ES-I3 (cell line): ENCODE measurements around the gene NKIRAS1.
"Not testable (repeated sequence)": the region's sequence is repeated elsewhere in the genome, so short reads cannot be mapped to it uniquely, and the experiment has no call there.

Source experiments
- H3K36me3 ChIP-seq: 2 replicates; pipeline ENCODE4 v1.6.1; 2013; ENCODE audit warnings: mild to moderate bottlenecking, low read length, control low read depth, moderate library complexity; ENCODE audit not compliant: insufficient read depth
- H3K4me1 ChIP-seq: 2 replicates; pipeline ENCODE4 v1.6.1; 2013; ENCODE audit warnings: mild to moderate bottlenecking, control low read depth, low read length; ENCODE audit not compliant: insufficient read depth
- H3K9ac ChIP-seq: 2 replicates; pipeline ENCODE4 v1.6.1; 2013; ENCODE audit warnings: low read depth, mild to moderate bottlenecking, low read length, moderate library complexity
- H3K9me3 ChIP-seq: 2 replicates; pipeline ENCODE4 v1.6.1; 2013; ENCODE audit warnings: mild to moderate bottlenecking, low read length, moderate library complexity; ENCODE audit not compliant: control insufficient read depth, insufficient read depth

NKIRAS1 gene

DNA sequence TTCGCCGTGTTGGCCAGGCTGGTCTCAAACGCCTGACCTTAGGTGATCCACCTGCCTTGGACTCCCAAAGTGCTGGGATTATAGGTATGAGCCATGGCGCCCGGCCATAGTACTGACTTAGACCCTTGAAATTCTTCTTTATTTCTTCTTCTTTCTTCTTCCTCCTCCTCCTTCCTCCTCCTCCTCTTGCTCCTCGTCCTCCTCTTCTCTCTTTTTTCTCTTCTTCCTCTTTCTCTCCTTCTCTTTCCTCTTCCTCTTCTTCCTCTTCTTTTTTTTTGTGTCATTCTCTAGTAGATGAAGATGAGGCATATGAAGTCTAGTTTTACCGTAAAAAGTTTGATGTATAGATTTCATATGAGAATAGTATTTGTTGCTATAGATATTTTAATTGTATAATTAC, 9.5 kb upstream of the NKIRAS1 start:
- no peaks in the 10 kb centered on the region for H3K9me3 ChIP-seq
- H3K9ac ChIP-seq: no peak overlapping the region
- no peaks in the 10 kb centered on the region for H3K36me3 ChIP-seq
- 0 out of 2 replicates have a peak, but pooled peaks cover 5% of the 10 kb centered on the region for H3K4me1 ChIP-seq

DNA sequence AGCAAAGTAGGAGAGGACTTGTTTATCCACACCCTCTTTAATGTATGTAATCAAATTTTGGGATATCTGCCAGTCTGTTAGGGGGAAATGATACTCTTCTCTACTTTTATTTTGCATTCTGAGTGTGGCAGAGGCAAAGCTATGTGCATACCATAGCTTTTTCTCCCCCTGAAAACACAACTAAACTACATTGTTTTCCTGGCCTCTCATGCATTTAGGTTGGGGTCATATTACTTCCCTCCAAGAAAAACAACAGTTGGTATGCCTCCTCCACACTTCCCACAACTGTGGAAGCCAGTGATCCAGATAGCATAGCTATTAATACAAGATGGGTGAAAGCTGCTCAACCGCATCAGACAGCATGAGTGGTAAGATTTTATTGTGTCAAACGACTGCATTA, 7.0 kb upstream of the NKIRAS1 start:
- Histone ChIP-seq H3K36me3 (peaks cover 9% of the 10 kb centered on the region), H3K4me1 (0 out of 2 replicates have a peak, but pooled peaks cover 5% of the 10 kb centered on the region), H3K9me3 (no peaks in the 10 kb centered on the region), H3K9ac (no peak overlapping the region)

DNA sequence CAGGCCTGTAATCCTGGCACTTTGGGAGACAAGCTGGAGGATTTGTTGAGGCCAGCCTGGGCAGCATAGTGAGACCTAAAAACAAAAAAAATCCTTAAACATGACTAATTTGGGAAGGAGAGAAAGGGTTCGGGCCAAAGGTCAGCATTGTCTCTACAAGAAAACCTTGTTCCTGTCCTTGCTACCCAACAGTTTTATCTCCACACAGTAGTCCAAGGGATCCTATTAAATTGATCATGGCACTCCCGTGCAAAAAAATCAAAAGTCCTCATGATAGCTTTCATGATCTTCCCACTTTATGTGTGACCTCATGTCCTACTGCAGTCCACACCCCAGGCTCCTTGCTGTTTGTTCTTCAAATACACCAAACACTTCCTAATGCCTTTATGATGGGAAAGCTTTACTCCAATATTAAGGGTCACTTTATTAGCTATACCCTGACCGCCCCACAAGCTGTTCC, 4.3 kb upstream of the NKIRAS1 start:
- H3K9me3 ChIP-seq: no peaks in the 10 kb centered on the region
- H3K4me1 ChIP-seq: peaks cover 5% of the 10 kb centered on the region; the same call in 1 of the 2 replicates
- no peak overlapping the region for H3K9ac ChIP-seq
- peaks cover 22% of the 10 kb centered on the region for H3K36me3 ChIP-seq

DNA sequence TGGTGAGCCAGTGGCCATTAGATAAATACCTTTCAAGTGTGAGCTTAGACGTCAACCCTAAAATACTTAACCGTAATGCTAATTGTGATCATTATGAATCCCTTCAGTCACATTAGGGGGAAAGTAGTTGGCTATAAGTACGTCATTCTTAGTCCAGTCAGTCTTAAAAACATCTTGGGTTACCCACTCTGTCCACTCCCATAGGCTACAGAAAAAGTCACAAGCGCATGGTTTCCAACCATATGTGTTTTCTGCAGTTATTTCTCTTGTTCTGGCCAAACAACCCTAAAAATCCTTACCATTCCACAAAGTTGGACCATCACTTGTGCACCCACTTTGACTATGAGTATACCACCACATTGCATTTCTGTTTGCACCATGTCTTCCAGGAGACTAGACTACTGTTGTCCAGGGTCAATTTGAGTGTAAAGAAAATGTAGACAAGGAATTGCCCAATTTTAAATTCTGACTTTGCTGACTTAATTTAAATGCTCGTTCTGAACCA, 3.4 kb upstream of the NKIRAS1 start:
- Histone ChIP-seq H3K9ac (no peak overlapping the region), H3K36me3 (peaks cover 22% of the 10 kb centered on the region), H3K9me3 (no peaks in the 10 kb centered on the region), H3K4me1 (peaks cover 9% of the 10 kb centered on the region; the same call in 1 of the 2 replicates)

DNA sequence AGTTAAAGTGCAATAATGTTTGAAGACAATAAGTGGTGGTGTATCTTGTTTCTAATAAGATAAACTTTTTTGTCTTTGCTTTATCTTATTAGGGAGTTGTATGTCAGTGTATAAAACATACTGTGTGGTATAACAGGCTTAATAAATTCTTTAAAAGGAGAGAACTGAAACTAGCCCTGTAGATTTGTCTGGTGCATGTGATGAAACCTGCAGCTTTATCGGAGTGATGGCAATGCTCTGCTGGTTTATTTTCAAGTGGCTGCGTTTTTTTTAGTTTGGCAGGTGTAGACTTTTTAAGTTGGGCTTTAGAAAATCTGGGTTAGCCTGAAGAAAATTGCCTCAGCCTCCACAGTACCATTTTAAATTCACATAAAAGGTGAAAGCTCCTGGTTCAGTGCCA, 2.8 kb upstream of the NKIRAS1 start:
- peaks cover 12% of the 10 kb centered on the region for H3K4me1 ChIP-seq
- H3K9ac ChIP-seq: no peak overlapping the region
- H3K9me3 ChIP-seq: no peaks in the 10 kb centered on the region
- H3K36me3 ChIP-seq: peaks cover 22% of the 10 kb centered on the region

DNA sequence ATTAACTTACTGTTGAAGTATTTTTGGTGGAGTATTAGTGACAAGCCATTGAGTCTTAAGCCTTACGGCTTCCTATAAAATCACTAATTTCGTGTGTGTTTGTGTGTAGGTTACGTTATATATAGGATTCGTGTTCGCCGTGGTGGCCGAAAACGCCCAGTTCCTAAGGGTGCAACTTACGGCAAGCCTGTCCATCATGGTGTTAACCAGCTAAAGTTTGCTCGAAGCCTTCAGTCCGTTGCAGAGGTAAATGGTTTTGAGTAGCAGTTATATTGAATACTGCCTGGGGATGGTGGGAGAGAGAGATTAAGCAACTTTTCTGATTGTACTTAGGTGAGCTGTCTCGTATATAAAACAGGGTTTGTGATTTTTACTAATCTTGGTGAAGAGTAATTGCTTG, 1.5 kb upstream of the NKIRAS1 start:
- Histone ChIP-seq H3K36me3 (peaks cover 22% of the 10 kb centered on the region), H3K9ac (peak overlapping the region; percentile 85)
- not testable (repeated sequence) for H3K9me3 ChIP-seq, H3K4me1 ChIP-seq

DNA sequence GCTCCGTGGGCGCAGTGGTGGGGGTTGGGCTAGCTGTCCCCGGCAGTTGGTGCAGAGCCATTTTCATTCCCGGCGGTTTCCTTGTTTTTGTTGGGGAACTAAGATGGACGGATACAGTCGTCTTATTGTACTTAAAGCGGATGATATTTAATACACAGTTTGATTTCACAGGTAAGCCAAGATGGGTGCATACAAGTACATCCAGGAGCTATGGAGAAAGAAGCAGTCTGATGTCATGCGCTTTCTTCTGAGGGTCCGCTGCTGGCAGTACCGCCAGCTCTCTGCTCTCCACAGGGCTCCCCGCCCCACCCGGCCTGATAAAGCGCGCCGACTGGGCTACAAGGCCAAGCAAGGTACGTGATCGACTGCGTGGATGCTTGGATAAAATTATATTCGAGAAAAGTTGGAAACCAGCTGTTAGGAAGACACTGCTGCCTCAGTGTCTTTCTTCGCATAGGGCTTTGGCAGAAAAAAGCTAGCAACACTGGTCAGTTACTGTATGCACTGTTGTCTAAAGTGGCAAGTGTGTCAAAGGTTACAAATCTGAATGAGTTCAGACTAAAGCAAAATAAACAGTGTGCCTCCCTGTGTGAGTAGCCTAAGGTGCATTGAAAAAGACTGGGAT, 1.0 kb upstream of the NKIRAS1 start:
- H3K4me1 ChIP-seq, H3K9me3 ChIP-seq: not testable (repeated sequence)
- Histone ChIP-seq H3K9ac (peak overlapping the region; percentile 85), H3K36me3 (peaks cover 22% of the 10 kb centered on the region)

DNA sequence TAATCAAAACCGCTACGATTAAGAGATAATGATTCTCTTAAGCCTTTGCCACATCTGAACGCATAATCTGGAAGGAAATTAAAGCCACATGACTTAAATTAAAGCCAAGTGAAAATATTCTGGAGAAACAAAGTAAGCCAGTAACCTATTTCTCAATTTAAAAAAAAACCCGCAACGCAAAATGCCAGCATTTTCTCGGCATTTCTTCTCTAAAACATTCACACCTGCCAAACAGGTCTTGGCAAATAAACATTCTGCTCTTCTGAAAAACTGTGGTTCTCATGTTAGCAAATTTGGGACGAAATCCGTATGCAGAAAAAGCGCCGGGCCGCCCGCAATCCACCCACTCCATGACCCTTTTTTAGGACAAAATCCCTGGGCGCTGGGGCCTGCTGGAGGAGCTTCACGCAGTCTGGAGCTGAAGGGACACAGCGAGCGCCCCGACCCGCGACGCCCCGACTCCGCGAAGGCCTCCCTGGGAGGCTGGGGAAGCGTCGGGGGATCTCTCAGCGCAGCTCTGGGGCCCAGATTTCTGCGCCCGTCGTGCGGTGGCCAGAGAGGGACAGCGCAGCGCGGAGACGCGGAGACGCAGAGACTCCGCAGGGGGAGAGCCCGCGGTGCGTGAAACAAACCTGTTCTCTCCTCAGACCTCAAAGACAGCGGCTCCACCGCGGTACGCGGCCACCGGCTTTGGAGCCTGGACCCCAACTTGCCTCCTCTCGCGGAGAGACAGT, 471 bp downstream of the NKIRAS1 start:
- H3K4me1 ChIP-seq: peaks cover 7% of the 10 kb centered on the region
- peaks cover 22% of the 10 kb centered on the region for H3K36me3 ChIP-seq
- no peaks in the 10 kb centered on the region for H3K9me3 ChIP-seq

DNA sequence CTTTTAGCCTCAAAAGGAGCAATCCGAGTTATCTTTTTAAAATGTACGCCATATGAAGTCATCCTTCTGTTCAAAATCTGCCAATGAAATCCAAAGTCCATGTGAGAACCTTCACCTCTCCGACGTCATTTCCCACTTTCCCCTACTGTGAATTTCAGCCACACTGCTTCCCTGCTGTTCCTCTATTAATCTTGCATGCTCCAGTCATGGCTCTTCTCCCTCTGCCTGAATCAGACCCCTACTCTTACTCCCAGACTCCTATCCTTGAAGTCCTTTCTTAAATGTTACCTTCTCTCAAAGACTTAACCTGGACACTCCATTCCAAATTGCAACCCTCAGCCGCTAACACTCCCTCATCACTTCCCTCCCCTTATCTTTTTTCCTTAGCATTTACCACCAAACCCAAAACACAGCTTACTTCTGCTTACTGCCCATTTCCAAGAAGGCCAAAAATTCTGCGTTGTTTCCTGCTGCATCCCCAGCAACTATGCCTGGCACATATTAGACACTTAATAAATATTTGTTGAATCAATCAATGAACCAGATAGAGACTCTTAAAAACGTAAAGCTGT, 1.2 kb downstream of the NKIRAS1 start:
- no peaks in the 10 kb centered on the region for H3K9me3 ChIP-seq
- H3K9ac ChIP-seq: peak overlapping the region; percentile 85
- H3K36me3 ChIP-seq: peaks cover 22% of the 10 kb centered on the region
- peaks cover 7% of the 10 kb centered on the region for H3K4me1 ChIP-seq

More for the DNA sequence above, 471 bp downstream of the NKIRAS1 start:
- H3K9ac ChIP-seq: peak overlapping the region; percentile 85

DNA sequence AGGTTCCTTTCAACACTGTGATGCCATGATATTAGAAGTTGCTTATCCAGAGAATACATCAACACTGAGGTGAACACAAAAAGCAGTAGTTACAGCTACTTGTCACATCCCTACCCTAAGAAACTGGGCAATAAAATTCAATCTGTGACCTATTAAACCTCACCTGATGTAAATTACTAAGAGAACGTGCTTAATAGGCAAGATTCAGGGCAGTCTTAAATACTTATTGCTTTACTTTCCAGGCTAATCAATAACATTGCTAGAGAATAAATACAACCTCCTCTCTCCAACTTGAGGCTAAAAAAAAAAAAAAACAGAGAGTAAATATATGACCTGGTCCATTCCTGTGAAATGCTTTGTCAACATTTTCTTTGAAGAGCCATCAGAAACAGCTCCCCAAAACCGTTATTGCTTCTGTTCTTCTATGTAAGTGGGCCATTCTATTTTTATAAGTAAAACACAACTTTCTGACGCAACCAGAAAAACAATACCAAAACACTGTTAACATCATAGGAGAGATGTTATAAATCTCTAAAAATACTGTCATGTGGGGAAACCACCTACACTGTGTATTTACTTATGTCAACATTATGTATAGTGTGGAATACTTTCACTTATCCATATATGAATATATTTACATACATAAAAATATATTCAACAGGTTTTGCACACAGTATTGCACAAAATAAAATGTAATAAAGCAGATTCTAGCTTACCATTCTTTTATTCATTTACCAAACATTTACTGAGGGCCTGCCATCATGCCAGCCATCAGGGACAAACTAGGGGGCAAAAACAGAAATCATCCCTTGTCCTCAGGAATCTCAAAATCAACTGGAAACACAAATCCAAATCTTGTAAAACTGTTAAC, 2.7 kb downstream of the NKIRAS1 start:
- no peak overlapping the region for H3K9ac ChIP-seq
- H3K36me3 ChIP-seq: peaks cover 16% of the 10 kb centered on the region
- peaks cover 7% of the 10 kb centered on the region for H3K4me1 ChIP-seq
- H3K9me3 ChIP-seq: no peaks in the 10 kb centered on the region

DNA sequence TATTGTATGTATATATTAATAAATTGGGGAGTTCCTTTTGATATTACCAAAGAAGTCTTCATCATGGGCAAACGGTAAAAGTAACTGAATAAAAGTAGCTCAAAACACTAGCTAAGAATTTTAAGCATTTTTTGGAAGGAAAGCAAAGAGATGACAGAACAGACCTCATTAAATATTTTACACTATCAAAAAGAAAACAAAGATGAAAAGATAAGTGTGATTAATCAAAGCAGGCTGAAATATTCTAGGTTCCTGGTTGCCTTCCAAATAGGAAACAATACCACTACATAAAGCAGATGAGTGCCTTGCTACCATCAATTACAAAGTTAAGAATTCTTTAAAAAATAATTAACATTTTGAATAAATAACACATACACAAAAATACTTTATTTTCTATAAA, 3.6 kb downstream of the NKIRAS1 start:
- Histone ChIP-seq H3K9ac (no peak overlapping the region), H3K36me3 (peaks cover 10% of the 10 kb centered on the region), H3K9me3 (no peaks in the 10 kb centered on the region), H3K4me1 (peaks cover 7% of the 10 kb centered on the region)

DNA sequence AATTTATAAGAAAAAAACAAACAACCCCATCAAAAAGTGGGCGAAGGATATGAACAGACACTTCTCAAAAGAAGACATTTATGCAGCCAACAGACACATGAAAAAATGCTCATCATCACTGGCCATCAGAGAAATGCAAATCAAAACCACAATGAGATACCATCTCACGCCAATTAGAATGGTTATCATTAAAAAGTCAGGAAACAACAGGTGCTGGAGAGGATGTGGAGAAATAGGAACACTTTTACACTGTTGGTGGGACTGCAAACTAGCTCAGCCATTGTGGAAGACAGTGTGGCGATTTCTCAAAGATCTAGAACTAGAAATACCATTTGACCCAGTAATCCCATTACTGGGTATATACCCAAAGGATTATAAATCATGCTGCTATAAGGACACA, 4.5 kb downstream of the NKIRAS1 start:
- H3K4me1 ChIP-seq, H3K9ac ChIP-seq, H3K36me3 ChIP-seq, H3K9me3 ChIP-seq: not testable (repeated sequence)

DNA sequence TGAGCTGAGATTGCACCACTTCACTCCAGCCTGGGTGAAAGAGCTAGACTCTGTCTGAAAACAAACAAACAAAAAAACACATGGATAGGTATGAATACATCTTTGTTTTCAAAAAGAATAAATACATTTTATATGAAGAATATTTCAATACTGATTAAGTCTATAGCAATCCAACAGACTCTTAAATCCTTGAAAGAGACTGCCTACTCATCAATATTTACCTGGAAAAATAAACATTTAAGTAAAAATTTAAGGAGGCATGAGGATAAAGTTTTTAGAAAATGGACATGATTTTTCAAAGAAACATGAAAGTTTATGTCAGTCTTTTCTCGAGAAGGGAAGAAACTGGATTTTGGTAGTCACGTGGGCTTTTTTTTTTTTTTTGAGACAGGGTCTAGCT, 5.4 kb downstream of the NKIRAS1 start:
- H3K36me3 ChIP-seq: peaks cover 3% of the 10 kb centered on the region; the same call in 1 of the 2 replicates
- peaks cover 7% of the 10 kb centered on the region for H3K4me1 ChIP-seq
- no peak overlapping the region for H3K9ac ChIP-seq
- H3K9me3 ChIP-seq: no peaks in the 10 kb centered on the region

DNA sequence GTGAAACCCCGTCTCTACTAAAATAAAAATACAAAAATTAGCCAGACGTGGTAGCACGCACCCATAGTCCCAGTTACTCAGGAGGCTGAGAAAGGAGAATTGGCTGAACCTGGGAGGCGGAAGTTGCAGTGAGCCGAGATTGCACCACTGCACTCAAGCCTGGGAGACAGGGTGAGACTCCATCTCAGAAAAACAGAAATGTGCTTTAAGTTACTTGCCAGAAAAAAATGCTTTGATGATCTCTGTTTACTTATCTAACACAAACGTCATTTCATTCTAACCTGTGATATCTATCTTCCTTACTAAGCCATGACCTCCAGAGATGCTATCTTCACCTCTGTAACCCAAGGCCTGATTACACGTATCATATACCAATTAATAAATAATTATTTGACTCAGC, 7.4 kb downstream of the NKIRAS1 start:
- Histone ChIP-seq H3K36me3 (peaks cover 6% of the 10 kb centered on the region; the same call in 1 of the 2 replicates), H3K9me3 (peaks cover under 1% of the 10 kb centered on the region; the same call in 1 of the 2 replicates), H3K9ac (no peak overlapping the region), H3K4me1 (no peaks in the 10 kb centered on the region)
